Keratinocyte (primary cell): ENCODE results near the gene DEDD.

Experiments
- CTCF ChIP-seq, 3 experiments: IDR thresholded peaks in 1 of 3; conservative IDR thresholded peaks in 1 of 3; optimal IDR thresholded peaks in 1 of 3; 2 replicates in 2 of 3; 3 replicates in 1 of 3; pipeline versions ENCODE3 to v1.5.1; 2011; ENCODE audit warnings: low read length in 3 of 3, mild to moderate bottlenecking in 3 of 3, moderate library complexity in 2 of 3, control low read depth in 1 of 3, inconsistent platforms in 1 of 3; ENCODE audit not compliant: insufficient read depth in 2 of 3; ENCODE audit errors: extremely low read depth in 1 of 3
- EZH2 ChIP-seq: IDR thresholded peaks from one replicate; pipeline ENCODE4 v1.6.1; 2012; ENCODE audit warnings: inconsistent platforms, mild to moderate bottlenecking, low read length, moderate library complexity

GRCh38 chr1:161098210-161099068 lies 34.0 kb downstream of the DEDD start, which contains the start of gene KLHDC9:
- TF ChIP-seq CTCF (optimal IDR thresholded peaks at IDR 0.05 in 1 of 3, IDR thresholded peaks at IDR 0.05 in 1 of 3, conservative IDR thresholded peaks at IDR 0.05 in 1 of 3; ENCODE audit: extremely low read depth in 1 of 3, insufficient read depth in 2 of 3, low read length in 3 of 3) (no peak), EZH2 (no peak)
